ENCODE data around the gene ADGRB3.

GRCh38 chr6:68978411-68978810 lies 343.3 kb downstream of the ADGRB3 start:
- TF ChIP-seq CTCF (IDR thresholded peaks at IDR 0.05) (no peak), POLR2A (IDR thresholded peaks at IDR 0.05) (no peak), POLR2AphosphoS5 (IDR thresholded peaks at IDR 0.05) (no peak)
